ENCODE data around the gene EYS.
"Not testable (repeated sequence)": the region's sequence is repeated elsewhere in the genome, so short reads cannot be mapped to it uniquely, and the experiment has no call there.

GRCh38 chr6:64469405-64469804, 1237.6 kb downstream of the EYS start:
- not testable (repeated sequence) for TF ChIP-seq POLR2AphosphoS5, EP300, CTCF (IDR thresholded peaks at IDR 0.05)

All from gastroesophageal sphincter (tissue), 3 donors.